C4-2B (cell line): ENCODE measurements around the gene KLF11.

Experiments used
- H3K27ac ChIP-seq: fragments of 450-650 bp; 2 replicates; pipeline ENCODE4 v1.5.1; 2017
- ZFX ChIP-seq: fragments of 450-650 bp; IDR thresholded peaks from 2 replicates; pipeline ENCODE4 v1.6.1; 2017
- TF ChIP-seq, protein P1 (sequence below): fragments of 450-650 bp; conservative IDR thresholded peaks from 2 replicates; pipeline ENCODE4 v1.5.1; 2017; ENCODE audit warnings: mild to moderate bottlenecking

The KLF11 gene

DNA sequence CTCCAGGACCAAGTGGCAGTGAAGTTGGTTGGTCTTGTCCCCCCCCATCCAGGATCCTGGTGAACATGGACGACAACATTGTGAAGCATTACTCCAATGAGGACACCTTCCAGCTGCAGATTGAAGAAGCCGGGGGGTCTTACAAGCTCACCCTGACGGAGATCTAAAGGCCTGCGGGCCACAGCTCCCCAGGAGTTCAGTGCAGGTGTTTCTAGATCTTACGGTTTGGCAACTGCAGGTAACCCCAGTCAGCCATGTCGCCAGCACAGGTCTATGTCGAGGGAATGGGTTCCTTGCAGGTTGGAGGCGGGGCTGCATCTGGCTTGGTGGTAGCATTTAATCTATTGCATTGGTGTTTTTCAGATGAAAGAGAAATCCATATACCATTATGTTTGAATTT lies 42.8 kb upstream of the KLF11 start:
- H3K27ac ChIP-seq = no peak overlapping the region
- TF ChIP-seq, protein P1, sequence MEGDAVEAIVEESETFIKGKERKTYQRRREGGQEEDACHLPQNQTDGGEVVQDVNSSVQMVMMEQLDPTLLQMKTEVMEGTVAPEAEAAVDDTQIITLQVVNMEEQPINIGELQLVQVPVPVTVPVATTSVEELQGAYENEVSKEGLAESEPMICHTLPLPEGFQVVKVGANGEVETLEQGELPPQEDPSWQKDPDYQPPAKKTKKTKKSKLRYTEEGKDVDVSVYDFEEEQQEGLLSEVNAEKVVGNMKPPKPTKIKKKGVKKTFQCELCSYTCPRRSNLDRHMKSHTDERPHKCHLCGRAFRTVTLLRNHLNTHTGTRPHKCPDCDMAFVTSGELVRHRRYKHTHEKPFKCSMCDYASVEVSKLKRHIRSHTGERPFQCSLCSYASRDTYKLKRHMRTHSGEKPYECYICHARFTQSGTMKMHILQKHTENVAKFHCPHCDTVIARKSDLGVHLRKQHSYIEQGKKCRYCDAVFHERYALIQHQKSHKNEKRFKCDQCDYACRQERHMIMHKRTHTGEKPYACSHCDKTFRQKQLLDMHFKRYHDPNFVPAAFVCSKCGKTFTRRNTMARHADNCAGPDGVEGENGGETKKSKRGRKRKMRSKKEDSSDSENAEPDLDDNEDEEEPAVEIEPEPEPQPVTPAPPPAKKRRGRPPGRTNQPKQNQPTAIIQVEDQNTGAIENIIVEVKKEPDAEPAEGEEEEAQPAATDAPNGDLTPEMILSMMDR = no peak
- no peak for TF ChIP-seq ZFX

DNA sequence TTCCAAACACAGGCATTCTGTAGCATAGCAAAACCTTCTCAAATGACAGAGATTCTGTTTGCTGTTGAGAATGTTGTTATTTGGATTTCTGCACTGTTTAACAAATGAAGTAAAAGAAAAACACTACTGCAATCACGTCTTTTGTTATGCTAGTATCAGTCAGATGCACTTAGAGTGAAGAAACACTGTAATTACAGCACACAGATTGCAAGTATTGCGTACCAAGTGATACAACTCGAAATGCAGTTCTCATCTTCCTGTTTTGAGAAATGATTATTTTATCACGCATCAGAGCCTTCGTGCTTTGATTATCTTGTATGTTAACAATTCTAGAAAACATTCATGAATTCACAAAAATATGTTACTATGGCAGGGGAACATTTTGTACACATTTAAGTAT lies 41.8 kb upstream of the KLF11 start:
- TF ChIP-seq, protein P1 = no peak
- TF ChIP-seq ZFX = no peak
- no peak overlapping the region for H3K27ac ChIP-seq

DNA sequence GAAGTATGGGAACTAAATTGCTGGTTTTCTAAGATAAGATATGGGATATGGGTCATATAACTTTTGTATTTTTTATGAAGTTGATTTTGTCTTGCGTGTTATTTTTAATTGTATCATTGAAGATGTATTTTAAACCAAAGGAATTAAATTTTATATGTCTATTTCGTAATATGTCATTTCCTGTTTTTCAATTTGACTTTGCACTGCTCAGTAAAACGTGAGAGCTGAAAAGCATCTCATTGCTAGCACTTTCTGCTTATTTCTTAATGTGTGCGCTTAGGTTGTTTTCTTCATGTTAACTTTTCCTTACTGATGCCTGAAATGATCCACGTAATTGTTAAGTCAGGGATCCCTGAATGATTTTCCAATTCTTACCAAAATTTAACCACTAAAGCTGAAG lies 41.2 kb upstream of the KLF11 start:
- H3K27ac ChIP-seq = no peak overlapping the region
- TF ChIP-seq, protein P1 = no peak
- no peak for TF ChIP-seq ZFX

DNA sequence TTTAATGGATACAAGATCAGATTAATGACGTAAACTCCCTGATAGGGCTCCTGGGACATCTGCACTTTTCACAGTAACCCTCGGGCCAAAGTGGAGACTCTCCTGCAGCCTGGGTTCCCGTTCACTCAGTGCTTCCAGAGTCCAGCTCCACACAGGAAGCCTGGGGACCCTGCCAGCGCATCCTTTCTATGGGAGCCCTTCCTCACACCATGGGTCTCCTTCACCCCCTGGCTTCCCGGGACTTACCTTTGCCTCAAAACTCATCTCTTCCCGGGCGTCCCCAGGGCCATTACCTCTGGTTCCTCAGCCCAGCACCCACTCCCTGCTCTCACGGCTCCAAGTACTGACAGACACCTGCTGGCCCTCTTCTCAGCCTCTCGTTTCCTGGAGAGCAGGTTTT lies 40.7 kb upstream of the KLF11 start:
- no peak for TF ChIP-seq ZFX
- TF ChIP-seq, protein P1 = no peak
- no peak overlapping the region for H3K27ac ChIP-seq

DNA sequence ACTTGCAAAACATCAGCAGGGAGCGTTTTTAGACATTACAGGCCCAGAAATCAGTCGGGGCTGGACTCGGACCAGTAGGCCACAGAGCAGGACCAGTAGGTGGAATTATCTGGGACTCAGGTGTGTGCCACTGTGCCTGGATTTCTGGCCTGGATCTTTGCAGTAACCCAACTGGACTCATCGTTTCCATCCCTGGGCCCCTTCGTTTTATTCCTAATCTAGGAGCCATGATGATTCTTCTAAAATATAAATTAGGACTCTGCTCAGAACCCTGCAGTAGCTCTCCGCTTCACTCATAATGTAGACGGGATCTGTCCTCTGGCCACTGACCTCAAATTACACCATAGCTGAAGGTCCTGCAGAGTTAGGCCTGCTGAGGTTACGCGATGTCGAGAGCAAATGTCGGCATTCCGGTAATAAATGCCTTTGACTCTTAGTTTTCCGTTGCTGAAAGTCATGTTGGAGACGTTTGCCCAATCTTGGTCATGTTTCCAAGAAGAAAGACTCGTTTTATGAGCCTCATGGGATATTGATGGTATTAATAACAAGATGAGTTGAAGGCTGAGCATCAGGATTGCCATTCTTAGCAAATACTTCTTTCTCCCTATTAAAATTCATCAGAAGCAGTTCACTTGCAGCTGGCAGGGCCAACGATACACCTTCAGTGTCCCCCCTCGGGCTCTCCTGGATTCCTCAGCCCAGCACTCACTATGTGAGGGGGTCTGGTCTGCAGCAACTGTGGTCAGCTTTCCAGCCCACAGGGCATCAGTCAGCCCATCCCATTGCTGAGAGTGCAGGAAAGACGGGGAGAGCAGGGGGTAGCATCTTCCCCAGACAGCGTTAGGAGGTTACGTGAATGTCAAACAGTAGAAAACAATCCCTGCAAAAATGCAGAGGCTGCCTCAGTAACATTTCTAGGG lies 39.9 kb upstream of the KLF11 start:
- TF ChIP-seq, protein P1 = no peak
- TF ChIP-seq ZFX = no peak
- H3K27ac ChIP-seq = no peak overlapping the region

DNA sequence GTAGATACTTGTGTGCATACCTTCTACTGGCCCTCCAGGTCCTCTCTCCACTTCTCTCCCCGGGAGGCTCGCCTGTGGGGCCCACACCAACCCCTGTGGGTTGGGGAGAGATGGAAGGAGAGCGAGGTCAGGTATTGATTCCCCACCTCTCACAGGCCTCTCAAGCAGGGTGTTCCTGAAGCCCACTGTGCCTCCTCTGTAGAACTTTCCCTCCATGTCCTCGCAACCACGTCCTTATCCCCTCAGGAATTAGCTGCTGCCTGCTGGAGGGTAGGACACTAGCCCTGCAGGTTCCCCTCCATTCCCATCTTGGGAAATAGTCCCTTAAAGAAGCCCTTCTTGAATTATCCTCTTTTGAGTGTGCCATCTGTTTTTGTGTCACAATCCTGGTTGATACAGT lies 38.9 kb upstream of the KLF11 start:
- TF ChIP-seq ZFX = no peak
- TF ChIP-seq, protein P1 = no peak

DNA sequence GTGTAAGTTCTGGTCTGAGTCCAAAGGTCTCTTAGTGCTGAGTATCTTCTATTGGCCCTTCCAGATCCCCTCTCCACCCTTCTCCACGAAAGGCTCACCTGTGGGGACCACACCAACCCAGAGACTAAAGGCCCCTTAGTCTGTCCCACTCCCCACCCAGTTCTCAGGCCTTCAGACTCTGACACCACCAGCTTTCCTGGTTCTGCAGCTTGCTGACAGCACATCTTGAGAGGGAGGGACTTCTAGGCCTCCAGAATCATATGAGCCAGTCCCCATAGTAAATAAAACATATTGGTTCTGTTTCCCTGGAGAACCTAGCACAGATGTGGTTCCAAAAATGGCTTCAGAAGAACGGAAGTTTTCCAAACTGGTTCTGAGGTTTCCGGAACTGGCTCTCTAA lies 38.5 kb upstream of the KLF11 start:
- no peak overlapping the region for H3K27ac ChIP-seq
- TF ChIP-seq, protein P1 = no peak
- TF ChIP-seq ZFX = no peak

More for the DNA sequence above, 38.9 kb upstream of the KLF11 start:
- H3K27ac ChIP-seq = no peak overlapping the region
